Measurements from ENCODE around the gene EXPH5. TPM values are rescaled to one million over a fixed set of nuclear protein-coding genes. Genes with fewer than 3 reads are reported as not detected.

Gene EXPH5, protein sequence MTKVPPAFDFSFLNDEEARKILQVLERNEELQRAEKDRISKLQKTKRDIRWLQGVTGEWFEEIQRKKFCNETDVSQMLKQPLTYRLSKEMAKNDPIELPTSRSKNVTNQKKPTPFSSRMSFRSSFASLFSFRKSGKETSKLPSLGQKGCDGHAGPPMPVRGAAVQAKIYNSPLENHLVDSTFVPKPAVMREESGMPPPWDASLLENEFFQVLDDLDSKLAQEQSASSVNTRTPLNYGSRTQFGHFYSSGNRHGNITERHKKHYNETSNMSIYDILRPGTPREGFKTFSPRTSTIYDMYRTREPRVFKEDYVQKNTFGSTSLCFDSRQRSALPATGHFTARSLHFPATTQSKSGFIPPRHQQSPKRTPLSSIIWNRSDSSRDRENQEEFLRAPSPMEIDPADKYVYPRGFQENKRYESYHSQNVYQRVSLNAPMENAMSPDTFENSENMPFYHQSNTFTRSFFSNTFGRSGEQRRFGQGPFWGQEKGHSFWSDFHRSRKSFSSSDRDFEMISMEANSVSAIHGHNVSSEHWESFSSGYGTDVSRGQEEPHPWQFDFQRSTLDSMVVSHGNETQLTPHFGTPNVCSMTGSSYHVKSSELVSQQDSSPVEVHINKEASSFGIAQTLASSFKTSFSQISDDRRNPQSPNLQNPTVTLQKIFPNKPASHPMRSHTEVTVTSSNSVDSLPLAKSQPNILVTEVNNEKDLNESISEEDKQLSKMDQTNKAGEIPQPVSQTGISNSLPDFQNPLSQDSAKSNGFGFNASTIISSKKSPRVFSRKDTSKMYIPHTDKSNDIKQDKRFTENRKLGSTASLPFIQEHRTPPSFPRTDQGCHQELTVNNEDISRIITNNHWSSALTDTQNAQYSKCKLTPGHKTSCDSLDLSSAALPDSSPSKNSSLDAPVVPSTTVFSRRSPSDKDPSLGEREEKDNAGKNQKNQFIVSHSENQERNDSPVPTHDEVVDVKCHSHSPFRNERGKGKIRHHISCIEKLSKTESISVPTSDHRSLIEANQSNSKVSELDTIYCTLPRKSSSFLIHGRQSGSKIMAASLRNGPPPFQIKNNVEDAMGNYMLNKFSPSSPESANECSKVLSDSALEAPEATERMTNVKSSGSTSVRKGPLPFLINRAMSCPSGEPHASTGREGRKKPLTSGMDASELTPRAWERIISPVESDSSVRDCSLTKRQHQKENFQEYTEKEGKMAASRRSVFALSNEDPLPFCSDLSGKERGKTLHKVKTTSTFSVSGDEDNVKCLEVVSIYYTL (N-terminal part only)
- total RNA-seq: under 0.01 and 0.19 TPM in 2 replicates

DNA sequence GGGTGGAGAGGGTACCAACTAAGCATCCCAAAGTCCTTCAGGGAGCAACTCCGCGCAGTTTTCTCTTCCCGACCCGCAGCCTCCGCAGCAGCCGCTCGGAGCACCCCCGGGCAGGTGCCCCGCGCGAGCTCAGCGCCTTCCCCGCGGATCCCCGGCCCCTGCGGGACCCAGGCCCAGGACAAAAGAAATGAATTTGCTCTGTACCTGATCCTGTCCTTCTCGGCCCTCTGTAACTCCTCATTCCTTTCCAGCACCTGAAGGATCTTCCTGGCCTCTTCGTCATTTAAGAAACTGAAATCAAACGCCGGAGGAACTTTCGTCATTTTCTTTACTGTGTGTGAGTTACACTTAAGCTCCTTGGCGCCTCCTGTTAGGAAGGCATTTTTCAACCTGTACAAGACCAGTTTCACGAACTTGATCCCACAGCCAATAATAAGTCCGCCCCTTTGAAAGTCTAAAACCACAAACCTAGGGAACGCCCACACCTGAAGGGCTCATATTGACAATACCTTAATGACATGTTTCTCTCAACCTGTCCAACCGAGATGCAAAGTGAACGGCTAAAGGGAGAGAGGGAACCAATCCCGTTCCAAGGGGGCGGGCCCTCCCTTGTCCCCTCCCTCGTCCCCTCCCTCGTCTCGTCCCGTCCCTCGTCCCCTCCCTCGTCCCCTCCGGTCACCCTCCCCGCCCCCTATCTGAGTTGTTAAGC, at the start of gene EXPH5:
Gene EXPH5, minus strand, starts transcription at position 555 of the 709 bp plus-strand sequence. Its CDS starts 232 bp downstream, at position 323.

DNA sequence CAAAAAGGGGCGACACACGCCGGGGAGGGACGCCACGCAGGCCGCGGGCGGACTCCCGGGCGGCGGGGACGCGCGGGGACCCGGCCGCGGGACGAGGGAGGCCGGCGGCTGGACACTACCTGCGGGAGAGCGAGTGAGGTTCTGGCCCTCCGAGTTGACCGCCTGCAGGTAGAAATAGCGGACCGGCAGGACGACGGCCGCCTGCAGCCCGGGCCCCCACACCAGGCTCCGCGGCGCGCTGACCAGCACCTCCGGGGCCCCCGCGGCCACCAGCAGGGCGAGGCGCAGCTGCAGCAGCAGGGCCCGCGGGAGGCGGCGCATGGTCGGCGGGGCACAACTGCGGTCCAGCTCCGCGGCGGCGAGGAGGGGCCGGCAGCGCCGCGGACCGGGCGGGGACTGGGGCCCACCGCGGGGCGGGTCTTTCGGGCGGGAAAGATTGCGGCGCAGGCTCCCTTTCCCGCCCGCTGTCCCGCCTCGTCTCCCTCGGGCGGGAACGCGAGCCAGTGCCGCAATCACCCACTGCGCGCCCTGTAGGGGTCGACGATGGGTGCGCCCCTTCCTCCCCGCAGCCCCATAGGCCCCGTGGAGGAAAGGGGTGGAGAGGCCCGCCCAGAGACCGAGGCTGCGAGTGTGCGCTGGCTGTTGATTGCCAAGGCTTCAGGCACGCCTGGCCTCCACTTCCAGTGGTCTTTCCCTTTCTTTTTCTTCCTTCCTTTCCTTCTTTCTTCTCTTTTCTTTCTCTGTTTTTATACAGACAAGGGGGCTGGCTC, 95.3 kb downstream of the EXPH5 start, which contains the start of gene POGLUT3:
Gene POGLUT3, minus strand, starts transcription at position 339 of the 770 bp plus-strand sequence. Its CDS starts 18 bp downstream, at position 321.

DNA sequence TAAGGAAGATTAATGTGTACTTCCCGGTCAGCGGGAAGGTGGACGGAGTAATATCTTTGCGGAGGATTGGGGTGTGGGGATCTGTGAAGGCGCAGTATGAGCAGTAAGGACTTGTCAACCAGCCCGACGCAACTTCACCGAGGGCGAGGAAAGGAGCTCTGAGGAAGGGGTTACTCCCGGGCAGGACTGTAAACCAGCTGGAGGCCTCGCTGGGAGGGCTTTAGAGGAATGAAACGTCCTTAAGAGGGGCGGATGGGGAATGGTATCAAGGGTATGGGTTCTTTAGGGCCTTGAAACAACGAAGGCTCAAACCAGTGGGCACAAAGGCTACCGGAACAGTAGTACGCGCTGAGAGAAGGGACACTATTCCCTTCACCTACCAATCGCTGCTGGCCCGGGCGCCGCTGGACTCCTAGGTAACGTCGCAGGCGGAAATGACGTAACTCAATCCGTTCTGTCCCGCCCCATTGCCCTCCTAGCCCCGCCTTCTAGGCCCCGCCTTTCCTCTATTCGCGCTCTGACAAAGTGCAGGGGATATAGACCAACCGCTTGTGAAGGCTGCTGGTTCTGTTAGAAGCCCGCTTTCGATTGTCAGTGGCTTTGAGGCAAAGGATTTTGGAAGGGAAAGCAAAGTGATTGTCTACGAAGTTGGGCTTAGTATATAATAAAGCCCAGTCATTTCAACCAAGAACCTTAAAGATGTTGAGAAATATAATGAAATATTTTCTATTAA, 126.3 kb downstream of the EXPH5 start, which contains the start of gene C11orf65:
Gene C11orf65, minus strand, starts transcription at position 439 of the 733 bp plus-strand sequence. CDS start 5,970 bp downstream, outside the sequence.

Other genes with a start within 250 kb of the EXPH5 start
- 0.10 and 0.33 TPM in 2 replicates for gene C11orf65, start 126.2 kb downstream of the EXPH5 start, total RNA-seq
- gene POGLUT3, start 95.4 kb downstream of the EXPH5 start, total RNA-seq: 20.6 and 30.1 TPM in 2 replicates
- 22.2 and 28.8 TPM in 2 replicates for gene DDX10, start 71.3 kb upstream of the EXPH5 start, total RNA-seq